ENCODE data around the gene PRKCG.
A peak's percentile ranks its signal among the peaks of the same experiment; 100 is the strongest.

Gene PRKCG

GRCh38 chr19:53872762-53873161, 9.2 kb upstream of the PRKCG start:
- DNase-seq (ENCODE audit: low spot score) = no peak

DNA sequence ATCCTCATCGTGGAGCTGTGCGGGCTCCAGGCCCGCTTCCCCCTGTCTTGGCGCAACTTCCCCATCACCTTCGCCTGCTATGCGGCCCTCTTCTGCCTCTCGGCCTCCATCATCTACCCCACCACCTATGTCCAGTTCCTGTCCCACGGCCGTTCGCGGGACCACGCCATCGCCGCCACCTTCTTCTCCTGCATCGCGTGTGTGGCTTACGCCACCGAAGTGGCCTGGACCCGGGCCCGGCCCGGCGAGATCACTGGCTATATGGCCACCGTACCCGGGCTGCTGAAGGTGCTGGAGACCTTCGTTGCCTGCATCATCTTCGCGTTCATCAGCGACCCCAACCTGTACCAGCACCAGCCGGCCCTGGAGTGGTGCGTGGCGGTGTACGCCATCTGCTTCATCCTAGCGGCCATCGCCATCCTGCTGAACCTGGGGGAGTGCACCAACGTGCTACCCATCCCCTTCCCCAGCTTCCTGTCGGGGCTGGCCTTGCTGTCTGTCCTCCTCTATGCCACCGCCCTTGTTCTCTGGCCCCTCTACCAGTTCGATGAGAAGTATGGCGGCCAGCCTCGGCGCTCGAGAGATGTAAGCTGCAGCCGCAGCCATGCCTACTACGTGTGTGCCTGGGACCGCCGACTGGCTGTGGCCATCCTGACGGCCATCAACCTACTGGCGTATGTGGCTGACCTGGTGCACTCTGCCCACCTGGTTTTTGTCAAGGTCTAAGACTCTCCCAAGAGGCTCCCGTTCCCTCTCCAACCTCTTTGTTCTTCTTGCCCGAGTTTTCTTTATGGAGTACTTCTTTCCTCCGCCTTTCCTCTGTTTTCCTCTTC, 8.0 kb upstream of the PRKCG start:
- DNase-seq (ENCODE audit: low spot score) = no peak

GRCh38 chr19:53874606-53874990, 7.4 kb upstream of the PRKCG start:
- no peak for DNase-seq (ENCODE audit: low spot score)

GRCh38 chr19:53875602-53876325, 6.2 kb upstream of the PRKCG start:
- DNase-seq (ENCODE audit: low spot score) = no peak

GRCh38 chr19:53876651-53877224, 5.3 kb upstream of the PRKCG start:
- DNase-seq (ENCODE audit: low spot score) = no peak

GRCh38 chr19:53877361-53877766, 4.6 kb upstream of the PRKCG start:
- no peak for DNase-seq (ENCODE audit: low spot score)

DNA sequence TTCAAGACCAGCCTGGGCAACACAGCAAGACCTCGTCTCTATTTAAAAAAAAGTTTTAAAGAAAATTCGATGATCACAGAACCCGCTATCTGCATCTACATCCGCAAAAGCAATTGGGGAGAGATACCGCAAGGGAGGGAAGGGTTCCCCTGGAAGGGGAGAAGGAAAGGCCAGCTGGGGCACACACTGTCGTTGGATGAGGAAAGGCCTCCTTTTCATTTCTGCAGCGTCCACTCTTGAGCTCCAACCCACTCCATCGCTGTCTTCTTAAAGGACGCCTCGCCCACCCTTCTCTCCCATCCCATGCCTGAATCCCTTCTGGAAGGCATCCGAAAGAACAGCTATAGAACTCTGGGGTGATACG, 3.2 kb upstream of the PRKCG start:
- no peak for DNase-seq (ENCODE audit: low spot score)

GRCh38 chr19:53879140-53880081, 2.6 kb upstream of the PRKCG start:
- peak; percentile 95 for DNase-seq (ENCODE audit: low spot score)

- no peak for DNase-seq (ENCODE audit: low spot score)
Observed at GRCh38 chr19:53880711-53881481, 1.1 kb upstream of the PRKCG start.

- no peak for DNase-seq (ENCODE audit: low spot score)
Observed at GRCh38 chr19:53882391-53883050, 524 bp downstream of the PRKCG start.

DNA sequence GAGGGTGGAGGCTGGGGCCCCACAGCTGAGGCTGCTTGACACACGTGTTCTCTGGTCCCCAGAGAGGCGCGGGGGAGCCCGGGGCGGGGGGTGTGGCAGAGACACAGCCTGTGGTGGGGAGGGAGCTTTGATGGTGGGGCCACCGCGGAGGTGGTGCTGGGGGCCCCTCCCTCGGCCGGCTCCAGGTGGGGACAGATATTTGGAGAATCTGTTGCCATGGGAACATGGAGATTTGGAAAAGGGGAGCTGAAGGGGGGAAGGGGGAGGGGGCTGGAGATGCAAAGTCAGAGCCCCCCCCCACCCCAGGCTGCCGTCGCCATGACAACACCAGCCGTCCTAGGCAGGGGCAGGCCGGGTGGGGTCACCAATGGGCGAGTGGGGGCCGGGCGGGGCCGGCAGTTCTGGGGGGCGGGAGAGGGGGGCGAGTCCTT, 1.2 kb downstream of the PRKCG start:
- DNase-seq (ENCODE audit: low spot score) = no peak

- DNase-seq (ENCODE audit: low spot score) = no peak
Observed at GRCh38 chr19:53883741-53884140, 1.7 kb downstream of the PRKCG start.

GRCh38 chr19:53884256-53884655, 2.3 kb downstream of the PRKCG start:
- DNase-seq (ENCODE audit: low spot score) = no peak

- no peak for DNase-seq (ENCODE audit: low spot score)
Observed at GRCh38 chr19:53885036-53885435, 3.0 kb downstream of the PRKCG start.

- DNase-seq (ENCODE audit: low spot score) = no peak
Observed at GRCh38 chr19:53892301-53892980, 10.4 kb downstream of the PRKCG start.

DNA sequence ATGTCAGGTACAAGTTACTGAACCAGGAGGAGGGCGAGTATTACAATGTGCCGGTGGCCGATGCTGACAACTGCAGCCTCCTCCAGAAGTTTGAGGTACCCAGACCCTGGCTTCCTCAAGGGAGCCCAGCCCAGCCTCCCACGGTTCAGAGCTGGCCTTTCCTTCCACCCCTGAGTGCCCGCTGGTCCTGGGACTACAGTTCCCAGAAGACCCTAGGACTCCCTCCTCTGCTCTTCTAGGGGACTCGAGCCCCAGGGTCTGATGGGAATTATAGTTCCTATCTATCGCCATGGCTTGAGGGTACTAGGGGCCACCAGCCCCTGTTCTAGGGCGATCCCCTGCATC, 11.0 kb downstream of the PRKCG start:
- DNase-seq (ENCODE audit: low spot score) = peak; percentile 40

DNA sequence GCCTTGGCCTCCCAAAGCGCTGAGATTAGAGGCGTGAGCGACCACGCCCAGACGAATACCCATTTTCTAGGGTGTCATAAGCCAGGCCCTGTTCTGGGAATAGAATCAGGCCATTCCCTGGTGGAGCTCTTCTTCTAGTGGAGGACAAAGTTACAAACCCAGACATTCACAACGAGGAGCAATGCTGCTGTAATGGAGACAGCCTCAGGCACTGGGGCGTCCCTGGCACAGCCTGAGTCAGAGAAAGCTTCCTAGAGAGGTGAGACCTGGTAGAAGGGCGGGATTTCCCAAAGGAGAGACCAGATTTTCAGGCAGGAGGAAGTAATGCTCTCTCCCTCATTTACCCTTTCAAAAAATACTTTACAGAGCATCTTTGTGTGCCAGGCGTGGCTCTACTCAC, 12.7 kb downstream of the PRKCG start:
- DNase-seq (ENCODE audit: low spot score) = no peak

- DNase-seq (ENCODE audit: low spot score) = no peak
Observed at GRCh38 chr19:53896682-53897081, 14.7 kb downstream of the PRKCG start.

DNA sequence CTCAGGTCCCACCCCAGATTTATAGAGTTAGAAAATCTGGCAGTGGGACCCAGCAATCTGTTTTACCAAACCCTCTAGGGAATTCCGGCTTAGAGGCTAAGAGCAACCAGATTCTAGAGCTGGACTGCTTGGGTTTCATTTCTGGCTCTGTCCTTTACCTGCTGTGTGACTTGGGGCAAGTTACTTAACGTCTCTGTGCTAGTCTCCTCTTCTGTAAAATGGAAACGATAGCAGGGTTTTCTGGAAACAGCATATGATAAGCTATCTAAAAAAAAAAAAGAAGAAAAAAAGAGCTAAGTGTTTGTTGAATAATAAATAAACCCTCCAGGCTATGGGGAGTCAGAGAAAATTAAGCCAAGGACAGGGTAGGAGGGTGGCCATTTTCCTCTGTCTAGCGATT, 15.5 kb downstream of the PRKCG start:
- DNase-seq (ENCODE audit: low spot score) = no peak

GRCh38 chr19:53898166-53898565, 16.2 kb downstream of the PRKCG start:
- no peak for DNase-seq (ENCODE audit: low spot score)

Data from COLO829 (cell line).